PC-3 (cell line): ENCODE data around the gene TPRA1.

ENCODE experiments used
- CTCF ChIP-seq: fragments of 300-600 bp; sonication (generic); conservative IDR thresholded peaks from 2 replicates; pipeline ENCODE4 v1.5.1; 2017; ENCODE audit warnings: antibody characterized with exemption, low read depth, mild to moderate bottlenecking, low read length
- EZH2phosphoT487 ChIP-seq: fragments of 300-600 bp; sonication (generic); IDR thresholded peaks from 2 replicates; pipeline ENCODE4 v1.6.1; 2018; ENCODE audit warnings: mild to moderate bottlenecking, antibody characterized with exemption, low read length, borderline replicate concordance

GRCh38 chr3:127604546-127605165, 14.1 kb upstream of the TPRA1 start:
- no peak for TF ChIP-seq CTCF
- TF ChIP-seq EZH2phosphoT487 = no peak
